Mesenchymal stem cell (in vitro differentiated cells and primary cell): ENCODE measurements around the gene ZBTB9.

Experiments
- DNase-seq: peaks from one replicate; pipeline ENCODE4 v3.0.0-alpha.2; 2013
- H2AFZ ChIP-seq: one replicate; pipeline ENCODE4 v1.6.1; 2013; ENCODE audit warnings: low read depth, mild to moderate bottlenecking, control low read depth, inconsistent platforms, low read length, moderate library complexity
- H2AK5ac ChIP-seq: 2 replicates; pipeline ENCODE4 v1.6.1; 2013; ENCODE audit warnings: low read length, moderate library complexity, mild to moderate bottlenecking, inconsistent platforms; ENCODE audit not compliant: severe bottlenecking
- H2BK120ac ChIP-seq: one replicate; pipeline ENCODE4 v1.6.1; 2013; ENCODE audit warnings: low read depth, mild to moderate bottlenecking, inconsistent platforms, low read length, moderate library complexity
- H2BK12ac ChIP-seq, 2 experiments: one replicate each; pipeline ENCODE4 v1.6.1; 2013; ENCODE audit warnings: inconsistent platforms in 2 of 2, low read length in 2 of 2, mild to moderate bottlenecking in 2 of 2, moderate library complexity in 2 of 2, control low read depth in 1 of 2
- H2BK15ac ChIP-seq: one replicate; pipeline ENCODE4 v1.6.1; 2013; ENCODE audit warnings: mild to moderate bottlenecking, low read depth, inconsistent platforms; ENCODE audit not compliant: poor library complexity, severe bottlenecking
- H2BK5ac ChIP-seq: 2 replicates; pipeline ENCODE4 v1.6.1; 2013; ENCODE audit warnings: low read depth, mild to moderate bottlenecking, low read length, control low read depth, inconsistent platforms; ENCODE audit not compliant: poor library complexity, severe bottlenecking
- H3K14ac ChIP-seq, 2 experiments: one replicate each; pipeline ENCODE4 v1.6.1; 2013; ENCODE audit warnings: inconsistent platforms in 2 of 2, low read length in 2 of 2, control low read depth in 1 of 2, mild to moderate bottlenecking in 1 of 2, moderate library complexity in 1 of 2
- H3K18ac ChIP-seq, 2 experiments: one replicate each; pipeline ENCODE4 v1.6.1; 2013; ENCODE audit warnings: inconsistent platforms in 2 of 2, low read length in 2 of 2, control low read depth in 1 of 2, low read depth in 1 of 2, mild to moderate bottlenecking in 1 of 2
- H3K23ac ChIP-seq, 2 experiments: one replicate each; pipeline ENCODE4 v1.6.1; 2013; ENCODE audit warnings: inconsistent platforms in 2 of 2, low read length in 2 of 2, mild to moderate bottlenecking in 2 of 2, moderate library complexity in 2 of 2, control low read depth in 1 of 2
- H3K27ac ChIP-seq: 2 replicates; pipeline ENCODE4 v1.5.1; 2013; ENCODE audit warnings: mild to moderate bottlenecking, moderate library complexity, low read length, control low read depth, inconsistent platforms; ENCODE audit not compliant: poor library complexity, severe bottlenecking
- H3K27me3 ChIP-seq, 2 experiments: 2 replicates each; pipeline versions ENCODE4 v1.6.1 to v1.7.0; 2013; ENCODE audit warnings: low read length in 2 of 2, mild to moderate bottlenecking in 2 of 2, moderate library complexity in 2 of 2, control low read depth in 1 of 2, inconsistent platforms in 1 of 2; ENCODE audit not compliant: control insufficient read depth in 1 of 2, insufficient read depth in 1 of 2
- H3K36me3 ChIP-seq, 2 experiments: 2 replicates each; pipeline versions ENCODE4 v1.6.1 to v1.7.0; 2013; ENCODE audit warnings: low read length in 2 of 2, control low read depth in 1 of 2, inconsistent platforms in 1 of 2, low read depth in 1 of 2, mild to moderate bottlenecking in 1 of 2; ENCODE audit not compliant: insufficient read depth in 2 of 2, control insufficient read depth in 1 of 2
- H3K4ac ChIP-seq, 2 experiments: one replicate each; pipeline ENCODE4 v1.6.1; 2013; ENCODE audit warnings: inconsistent platforms in 2 of 2, low read length in 2 of 2, mild to moderate bottlenecking in 2 of 2, moderate library complexity in 2 of 2, control low read depth in 1 of 2, low read depth in 1 of 2
- H3K4me1 ChIP-seq: 2 replicates; pipeline ENCODE4 v1.6.1; 2013; ENCODE audit warnings: low read depth, low read length, control low read depth; ENCODE audit not compliant: control insufficient read depth, insufficient read depth
- H3K4me2 ChIP-seq: 2 replicates; pipeline ENCODE4 v1.6.1; 2013; ENCODE audit warnings: low read length, mild to moderate bottlenecking, inconsistent platforms; ENCODE audit not compliant: poor library complexity, severe bottlenecking
- H3K4me3 ChIP-seq, 2 experiments: 2 replicates each; pipeline versions ENCODE4 v1.5.1 to v1.7.0; 2013; ENCODE audit warnings: low read length in 2 of 2, mild to moderate bottlenecking in 2 of 2, control low read depth in 1 of 2, low read depth in 1 of 2; ENCODE audit not compliant: insufficient read depth in 1 of 2
- H3K79me1 ChIP-seq: replicated peaks from 2 replicates; pipeline ENCODE4 v1.6.1; 2013; ENCODE audit warnings: mild to moderate bottlenecking, control low read depth, low read length, inconsistent platforms; ENCODE audit not compliant: poor library complexity, severe bottlenecking
- H3K9ac ChIP-seq: 2 replicates; pipeline ENCODE4 v1.7.0; 2013; ENCODE audit warnings: mild to moderate bottlenecking, low read length, moderate library complexity
- H3K9me3 ChIP-seq: 2 replicates; pipeline ENCODE4 v1.7.0; 2013; ENCODE audit warnings: mild to moderate bottlenecking, low read length; ENCODE audit not compliant: control insufficient read depth
- H4K8ac ChIP-seq: one replicate; pipeline ENCODE4 v1.6.1; 2013; ENCODE audit warnings: inconsistent platforms, mild to moderate bottlenecking, low read length, moderate library complexity
- H4K91ac ChIP-seq: one replicate; pipeline ENCODE4 v1.6.1; 2013; ENCODE audit warnings: mild to moderate bottlenecking, low read length, inconsistent platforms
- WGBS: methylation state at CpG from one replicate; pipeline ENCODE4 v1.1.7; 2013; ENCODE audit warnings: mixed read lengths; 5-methylcytosine and 5-hydroxymethylcytosine counted together

ZBTB9 gene

DNA sequence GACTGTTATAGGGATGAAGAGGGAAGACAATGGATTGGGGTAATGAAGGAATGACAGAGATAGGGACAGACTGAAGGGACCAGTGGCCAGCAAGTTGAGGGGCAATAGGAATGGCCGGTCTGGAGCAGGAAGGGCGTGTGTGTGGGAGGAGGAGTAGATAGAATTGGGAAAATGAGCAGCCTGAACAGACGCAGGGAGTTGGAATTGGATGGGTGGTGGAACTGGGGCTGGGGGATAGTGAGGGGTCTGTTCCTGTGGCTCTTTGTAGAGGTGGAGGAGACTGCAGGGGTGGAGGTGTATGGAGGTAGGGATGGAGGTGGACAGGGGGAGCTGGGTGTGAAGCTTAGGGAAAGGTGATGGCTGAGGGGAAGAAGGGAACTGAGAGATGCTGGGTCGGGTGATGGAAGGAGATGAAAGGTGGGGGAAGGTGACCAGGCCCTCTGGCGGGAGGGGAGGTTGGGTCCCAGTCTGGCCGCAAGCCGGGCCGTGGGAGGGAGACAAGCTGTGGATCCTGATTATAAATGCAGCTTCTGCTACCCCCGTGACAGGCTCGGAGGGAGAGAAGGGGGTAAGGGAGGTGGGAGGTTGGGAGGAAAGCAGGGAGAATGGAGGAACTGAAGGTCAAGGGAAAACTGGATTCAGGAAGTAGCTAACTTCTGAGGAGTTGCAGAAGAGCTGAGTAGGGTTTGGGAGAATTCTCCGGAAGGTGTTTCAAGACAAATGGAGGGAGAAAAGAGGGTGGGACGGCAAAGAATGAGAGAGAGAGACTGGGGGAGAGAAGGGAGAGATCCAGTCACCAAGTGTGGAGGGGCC is 29.3 kb upstream of the ZBTB9 start:
- WGBS: 23% methylated on average over 12 of the region's 12 CpGs
- H2BK120ac ChIP-seq: no peak overlapping the region
- peaks cover 12 to 34% of the 10 kb centered on the region in 2 experiments for H3K36me3 ChIP-seq
- H3K4me3 ChIP-seq: peak overlapping the region; percentile 60 to 78
- peak overlapping the region in 1 of 2 experiments; percentile 87 for H3K14ac ChIP-seq
- peak overlapping the region; percentile 71 for H2AK5ac ChIP-seq
- peak overlapping the region in 1 of 2 experiments; percentile 61 for H3K23ac ChIP-seq
- no peak overlapping the region for H2AFZ ChIP-seq
- peak overlapping the region; percentile 78 for H3K4me2 ChIP-seq
- peak overlapping the region; percentile 59 for H4K8ac ChIP-seq
- H3K18ac ChIP-seq: peak overlapping the region; percentile 3 to 90
- H3K9ac ChIP-seq: peak overlapping the region; percentile 87
- H2BK5ac ChIP-seq: no peak overlapping the region
- DNase-seq: no peak
- peak overlapping the region in 1 of 2 experiments; percentile 72 for H2BK12ac ChIP-seq
- H3K79me1 ChIP-seq: peaks cover 20% of the 10 kb centered on the region
- H3K4me1 ChIP-seq: peaks cover 32% of the 10 kb centered on the region
- H3K9me3 ChIP-seq: no peaks in the 10 kb centered on the region
- no peaks in the 10 kb centered on the region for H3K27me3 ChIP-seq
- peak overlapping the region; percentile 52 for H4K91ac ChIP-seq
- H2BK15ac ChIP-seq: peak overlapping the region; percentile 87
- H3K27ac ChIP-seq: peak overlapping the region; percentile 81
- H3K4ac ChIP-seq: peak overlapping the region; percentile 45 to 70

DNA sequence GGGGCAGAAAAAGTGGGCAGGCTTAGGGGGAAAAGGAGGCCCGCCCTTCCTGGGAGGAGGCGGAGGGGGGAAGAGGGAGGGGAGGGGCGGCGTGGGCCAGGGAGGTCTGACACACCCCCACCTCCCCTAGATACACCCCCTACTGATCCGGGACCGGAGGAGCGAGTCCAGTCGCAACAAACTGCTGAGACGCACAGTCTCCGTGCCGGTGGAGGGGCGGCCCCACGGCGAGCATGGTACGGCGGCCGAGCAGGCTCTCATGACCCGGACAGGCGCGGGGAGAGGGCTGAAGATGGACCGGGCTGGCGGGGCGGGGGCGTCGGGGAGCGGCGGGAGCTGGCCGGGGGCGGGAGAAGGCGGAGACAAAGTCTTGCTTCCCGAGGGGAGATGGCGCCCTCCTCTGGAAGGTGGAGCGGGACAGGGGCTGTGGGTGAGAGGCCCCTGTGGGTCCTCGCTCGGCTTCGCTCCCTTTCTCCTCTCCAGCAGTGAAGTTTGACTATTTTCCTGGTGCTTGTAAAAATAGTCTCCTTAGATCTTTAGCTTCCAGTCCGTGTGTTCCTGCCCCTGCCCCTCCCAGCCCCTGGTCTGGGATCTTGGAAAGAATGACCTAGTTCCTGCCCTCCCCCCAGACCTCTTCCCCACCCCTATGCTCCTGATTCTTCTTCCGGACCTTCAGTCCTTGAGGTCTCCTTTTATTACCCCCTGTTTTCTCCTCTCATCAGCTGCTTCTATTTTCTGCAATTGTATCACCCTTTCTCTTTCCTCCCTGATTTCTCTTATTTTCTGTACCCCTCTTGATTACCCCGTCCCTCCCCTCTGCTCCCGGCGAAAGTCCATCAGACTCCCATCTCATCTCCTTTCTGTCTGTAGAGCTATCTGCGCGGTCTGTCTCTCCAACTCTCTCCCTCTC is 28.5 kb upstream of the ZBTB9 start:
- no peak overlapping the region for H3K14ac ChIP-seq

DNA sequence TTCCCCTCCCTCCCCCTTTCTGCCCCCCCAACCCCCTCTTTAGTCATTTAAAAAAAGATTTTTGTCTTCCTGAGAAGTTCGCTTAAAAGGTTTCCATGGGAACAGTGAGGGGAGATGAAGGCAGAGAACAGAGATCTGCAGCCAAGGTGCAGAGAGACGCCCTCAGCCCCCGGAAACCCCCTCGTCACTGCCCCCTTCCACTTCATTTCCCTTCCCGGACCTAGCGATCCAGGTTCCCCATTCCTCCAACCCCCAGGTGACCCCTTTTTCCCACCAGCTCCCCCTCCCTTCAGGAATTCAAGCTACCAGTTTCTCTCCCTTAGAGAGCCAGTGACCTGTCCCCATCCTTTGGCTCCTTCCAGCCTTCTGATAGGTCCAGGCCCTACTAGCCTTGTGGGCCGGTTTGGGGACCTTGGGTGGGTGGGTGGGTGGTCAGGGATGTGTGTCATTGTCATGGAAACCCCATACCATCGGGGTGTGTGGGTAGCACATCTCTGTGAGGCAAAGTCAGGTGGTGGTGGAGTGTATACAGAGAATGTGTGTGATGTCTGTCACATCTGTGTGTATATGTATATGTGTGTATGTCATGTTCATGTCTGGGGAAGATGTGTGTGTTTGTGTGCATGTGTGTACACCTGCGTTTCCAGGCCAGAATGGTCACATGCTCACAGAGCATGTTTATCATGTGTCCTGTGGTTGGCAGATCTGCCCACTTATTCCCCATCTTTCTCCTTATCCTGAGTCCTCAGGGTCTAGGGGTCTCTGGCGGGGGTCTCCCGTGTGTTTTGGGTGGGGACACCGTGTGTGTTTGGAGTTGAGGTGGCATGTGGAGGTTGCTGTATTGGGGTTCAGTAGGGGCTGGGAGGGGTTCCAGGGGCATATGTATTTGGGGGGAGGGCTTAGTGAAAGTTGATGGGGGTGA is 27.5 kb upstream of the ZBTB9 start:
- peaks cover 45% of the 10 kb centered on the region for H3K4me1 ChIP-seq
- peak overlapping the region; percentile 71 to 83 for H3K4me3 ChIP-seq
- H3K4me2 ChIP-seq: peak overlapping the region; percentile 91
- DNase-seq: peak; percentile 43
- H2BK120ac ChIP-seq: no peak overlapping the region
- peak overlapping the region in 1 of 2 experiments; percentile 67 for H3K14ac ChIP-seq
- peaks cover 12 to 32% of the 10 kb centered on the region in 2 experiments for H3K36me3 ChIP-seq
- no peak overlapping the region for H2AFZ ChIP-seq
- no peak overlapping the region for H2AK5ac ChIP-seq
- no peak overlapping the region for H3K27ac ChIP-seq
- H4K8ac ChIP-seq: no peak overlapping the region
- H3K23ac ChIP-seq: no peak overlapping the region
- no peak overlapping the region for H2BK12ac ChIP-seq
- peak overlapping the region in 1 of 2 experiments; percentile 89 for H3K18ac ChIP-seq
- peak overlapping the region; percentile 46 for H4K91ac ChIP-seq
- no peaks in the 10 kb centered on the region for H3K27me3 ChIP-seq
- WGBS: 24% methylated on average over 11 of the region's 12 CpGs
- H2BK15ac ChIP-seq: peak overlapping the region; percentile 20
- peaks cover 26% of the 10 kb centered on the region for H3K79me1 ChIP-seq
- no peaks in the 10 kb centered on the region for H3K9me3 ChIP-seq
- no peak overlapping the region for H2BK5ac ChIP-seq
- H3K9ac ChIP-seq: peak overlapping the region; percentile 89
- peak overlapping the region in 1 of 2 experiments; percentile 32 for H3K4ac ChIP-seq

More for the DNA sequence above, 28.5 kb upstream of the ZBTB9 start:
- H4K8ac ChIP-seq: peak overlapping the region; percentile 39
- H3K4ac ChIP-seq: peak overlapping the region in 1 of 2 experiments; percentile 45
- peak overlapping the region; percentile 44 for H4K91ac ChIP-seq
- H2BK15ac ChIP-seq: no peak overlapping the region
- H3K27ac ChIP-seq: peak overlapping the region; percentile 85
- no peak overlapping the region for H2AFZ ChIP-seq
- H3K23ac ChIP-seq: no peak overlapping the region
- H3K79me1 ChIP-seq: peaks cover 20% of the 10 kb centered on the region
- no peak overlapping the region for H2BK5ac ChIP-seq
- H2AK5ac ChIP-seq: no peak overlapping the region
- peaks cover 38% of the 10 kb centered on the region for H3K4me1 ChIP-seq
- peak overlapping the region; percentile 87 for H3K9ac ChIP-seq
- H2BK120ac ChIP-seq: no peak overlapping the region
- DNase-seq: peak; percentile 87
- no peaks in the 10 kb centered on the region for H3K9me3 ChIP-seq
- H3K36me3 ChIP-seq: peaks cover 12 to 34% of the 10 kb centered on the region in 2 experiments
- WGBS: under 1% methylated on average over 25 of the region's 43 CpGs
- H2BK12ac ChIP-seq: no peak overlapping the region
- peak overlapping the region; percentile 60 to 78 for H3K4me3 ChIP-seq
- H3K4me2 ChIP-seq: peak overlapping the region; percentile 78
- peak overlapping the region; percentile 45 to 90 for H3K18ac ChIP-seq
- no peaks in the 10 kb centered on the region for H3K27me3 ChIP-seq
